SKM-1 treated with dmso at 0.1 percent for 144 hours (cell line): ENCODE measurements around the gene LGALS9C.
"Not testable (repeated sequence)": the region's sequence is repeated elsewhere in the genome, so short reads cannot be mapped to it uniquely, and the experiment has no call there.

Source experiments
- DNase-seq: peaks from one replicate; lab custom pipeline; 2025; ENCODE audit not compliant: unreplicated experiment; lab: John Stamatoyannopoulos, UW

Gene LGALS9C

GRCh38 chr17:18528435-18528834, 51.8 kb downstream of the LGALS9C start:
- DNase-seq, result not testable (repeated sequence)

- not testable (repeated sequence) for DNase-seq
Measured at GRCh38 chr17:18528899-18529500, 52.4 kb downstream of the LGALS9C start.

- not testable (repeated sequence) for DNase-seq
Measured at GRCh38 chr17:18530405-18530804, 53.8 kb downstream of the LGALS9C start.

DNA sequence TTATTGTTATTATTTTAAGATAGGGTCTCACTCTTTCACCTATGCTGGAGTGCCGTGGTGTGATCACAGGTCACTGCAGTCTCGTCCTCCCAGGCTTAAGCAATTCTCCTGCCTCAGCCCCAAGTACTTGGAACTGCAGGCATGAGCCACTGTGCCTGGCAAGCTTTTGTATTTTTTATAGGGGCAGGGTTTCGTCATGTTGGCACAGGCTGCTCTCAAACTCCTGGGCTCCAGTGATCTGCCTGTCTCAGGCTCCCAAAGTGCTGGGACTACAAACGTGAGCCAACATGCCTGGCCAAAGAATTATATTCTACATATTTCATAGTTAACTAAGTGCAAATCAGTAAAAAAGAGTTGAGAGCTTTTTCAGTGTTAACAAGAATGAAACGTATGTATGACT, 65.6 kb downstream of the LGALS9C start:
- DNase-seq, result not testable (repeated sequence)

DNA sequence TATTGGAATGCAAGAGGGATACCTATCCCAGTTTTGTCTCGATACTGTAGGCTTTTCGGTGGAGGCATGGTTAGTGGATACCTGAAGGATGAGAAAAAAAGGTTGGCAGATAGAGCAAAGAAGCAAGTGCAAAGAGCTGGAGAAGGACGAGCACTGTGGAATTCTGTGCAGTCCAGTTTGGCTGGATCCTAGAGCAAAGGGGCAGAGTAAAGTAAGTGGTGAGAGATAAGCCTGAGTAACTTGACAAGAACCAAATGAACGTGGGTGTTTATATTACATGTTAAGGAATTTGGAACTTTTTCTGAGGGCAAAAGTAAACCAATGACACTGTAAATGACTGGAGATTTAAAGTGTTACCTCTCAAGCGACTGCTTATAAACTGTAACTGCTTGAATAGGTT, 66.3 kb downstream of the LGALS9C start:
- DNase-seq, result not testable (repeated sequence)
